HepG2 (cell line): ENCODE measurements around the gene RTRAF. TPM values are rescaled to one million over a fixed set of nuclear protein-coding genes. Genes with fewer than 3 reads are reported as not detected.

Experiments
- ATAC-seq: fragments of 200-7000 bp; cut with Tn5 transposase; 3 replicates; pipeline ENCODE4 v1.9.1; 2020; ENCODE audit warnings: mild to moderate bottlenecking, moderate library complexity
- BruUV-seq: library from RNA; stranded (reverse); fragments of 400-500 nt; replicated peaks from 2 replicates; lab custom pipeline; 2021; lab: Mats Ljungman, UMichigan
- CTCF ChIA-PET: fragments of 300-600 bp; formaldehyde crosslinking; extraction: SDS; loops from one replicate; lab custom pipeline; 2021; ENCODE audit warnings: low total read pairs, inconsistent platforms, low intra/inter-chr PET ratio; lab: Yijun Ruan, JAX
- POLR2A ChIA-PET: fragments of 350-600 bp; sonication (Branson Sonifier 250); formaldehyde crosslinking; loops from one replicate; lab custom pipeline; 2020; ENCODE audit warnings: antibody characterized with exemption, inconsistent platforms; lab: Yijun Ruan, JAX
- DNase-seq: peaks from one replicate; pipeline ENCODE4 v3.0.0-alpha.2; 2015; ENCODE audit warnings: low spot score
- FAIRE-seq: peaks from 3 replicates; lab custom pipeline; 2011; peaks lifted over from hg19 to GRCh38; lab: Jason Lieb, UNC
- H2AFZ ChIP-seq: one replicate; pipeline ENCODE4 v1.6.1; 2011; ENCODE audit warnings: low read length, inconsistent platforms
- H3K27ac ChIP-seq: fragments of 300-600 bp; 3 replicates; pipeline ENCODE4 v1.8.0; 2011; ENCODE audit warnings: mixed run types, mild to moderate bottlenecking, mixed read lengths, low read length, inconsistent platforms; ENCODE audit not compliant: insufficient read depth; ENCODE audit errors: extremely low read length
- H3K27me3 ChIP-seq, 2 experiments: fragments of 200-600 bp in 1 of 2; 2 replicates in 1 of 2; 3 replicates in 1 of 2; pipeline versions ENCODE4 v1.6.0 to v1.8.0; 2011; ENCODE audit warnings: low read length in 2 of 2, mild to moderate bottlenecking in 2 of 2, moderate library complexity in 2 of 2, inconsistent platforms in 1 of 2; ENCODE audit not compliant: insufficient read depth in 2 of 2, control insufficient read depth in 1 of 2
- H3K36me3 ChIP-seq, 2 experiments: fragments of 200-600 bp in 1 of 2; replicated peaks in 1 of 2; 2 replicates in 1 of 2; 3 replicates in 1 of 2; pipeline versions ENCODE4 v1.5.1 to v1.8.0; 2011; ENCODE audit warnings: low read length in 2 of 2, inconsistent platforms in 1 of 2; ENCODE audit not compliant: insufficient read depth in 2 of 2, control insufficient read depth in 1 of 2
- H3K4me1 ChIP-seq: 2 replicates; pipeline ENCODE4 v1.5.1; 2012; ENCODE audit warnings: low read length, inconsistent platforms; ENCODE audit not compliant: insufficient read depth
- H3K4me2 ChIP-seq: 2 replicates; pipeline ENCODE4 v1.6.0; 2011; ENCODE audit warnings: low read depth, low read length, inconsistent platforms
- H3K4me3 ChIP-seq, 3 experiments: fragments of 200-600 bp in 1 of 3; sonication (generic), shearing (Covaris generic) in 1 of 3; replicated peaks in 1 of 3; 2 replicates each; pipeline ENCODE4 v1.5.1; 2011 to 2016; ENCODE audit warnings: low read length in 3 of 3, inconsistent platforms in 2 of 3, low read depth in 2 of 3, mild to moderate bottlenecking in 2 of 3, control low read depth in 1 of 3, mixed read lengths in 1 of 3; ENCODE audit not compliant: insufficient read depth in 1 of 3
- H3K79me2 ChIP-seq: one replicate; pipeline ENCODE4 v1.6.1; 2011; ENCODE audit warnings: low read length, inconsistent platforms; ENCODE audit not compliant: insufficient read depth
- H3K9ac ChIP-seq: 2 replicates; pipeline ENCODE4 v1.6.0; 2011; ENCODE audit warnings: mild to moderate bottlenecking, low read depth, low read length, inconsistent platforms; ENCODE audit not compliant: insufficient read depth
- H3K9me3 ChIP-seq: 2 replicates; pipeline ENCODE4 v1.5.1; 2012; ENCODE audit warnings: mild to moderate bottlenecking, low read length
- H4K20me1 ChIP-seq: 2 replicates; pipeline ENCODE4 v1.6.0; 2011; ENCODE audit warnings: inconsistent platforms, mild to moderate bottlenecking, low read length, moderate library complexity; ENCODE audit not compliant: insufficient read depth
- BHLHE40 ChIP-seq: IDR thresholded peaks from 2 replicates; pipeline ENCODE4 v1.6.1; 2011; ENCODE audit warnings: low read length, improper control_type of control experiment
- CREB3 ChIP-seq: sonication (generic); formaldehyde crosslinking; IDR thresholded peaks from 2 replicates; pipeline ENCODE4 v1.5.0; 2020; ENCODE audit warnings: missing genetic modification reagents
- FOXO1 ChIP-seq: sonication (generic); formaldehyde crosslinking; IDR thresholded peaks from 2 replicates; pipeline ENCODE4 v1.4.0; 2020; ENCODE audit warnings: missing genetic modification reagents
- HBP1 ChIP-seq: IDR thresholded peaks from 2 replicates; pipeline ENCODE4 v1.6.1; 2016; ENCODE audit warnings: low read depth, control low read depth
- HDAC2 ChIP-seq: sonication (generic); formaldehyde crosslinking; IDR thresholded peaks from 2 replicates; pipeline ENCODE4 v1.4.0; 2020; ENCODE audit warnings: missing genetic modification reagents
- HNRNPL ChIP-seq: fragments of 200-400 bp; formaldehyde crosslinking; IDR thresholded peaks from 2 replicates; pipeline ENCODE4 v1.6.1; 2017; ENCODE audit warnings: mild to moderate bottlenecking, low read depth, low read length
- HOXA5 ChIP-seq: sonication (generic); formaldehyde crosslinking; IDR thresholded peaks from 2 replicates; pipeline ENCODE4 v1.4.0; 2020; ENCODE audit warnings: missing genetic modification reagents
- HOXD1 ChIP-seq: sonication (generic); formaldehyde crosslinking; IDR thresholded peaks from 2 replicates; pipeline ENCODE4 v1.5.0; 2020; ENCODE audit warnings: missing genetic modification reagents
- MTF2 ChIP-seq: sonication (generic); formaldehyde crosslinking; IDR thresholded peaks from 2 replicates; pipeline ENCODE4 v1.5.0; 2020; ENCODE audit warnings: missing genetic modification reagents, borderline replicate concordance
- MYPOP ChIP-seq: sonication (generic); formaldehyde crosslinking; IDR thresholded peaks from 2 replicates; pipeline ENCODE4 v1.8.1; 2023; ENCODE audit warnings: mild to moderate bottlenecking, moderate library complexity, missing genetic modification reagents
- NR2C2 ChIP-seq: sonication (generic); formaldehyde crosslinking; IDR thresholded peaks from 2 replicates; pipeline ENCODE4 v1.4.0; 2020; ENCODE audit warnings: missing genetic modification reagents, mild to moderate bottlenecking, moderate library complexity, borderline replicate concordance
- RXRA ChIP-seq: sonication (generic); formaldehyde crosslinking; IDR thresholded peaks from 2 replicates; pipeline ENCODE4 v1.5.1; 2020; ENCODE audit warnings: missing genetic modification reagents
- TEF ChIP-seq: sonication (generic); formaldehyde crosslinking; IDR thresholded peaks from 2 replicates; pipeline ENCODE4 v1.5.0; 2020; ENCODE audit warnings: missing genetic modification reagents
- ZEB1 ChIP-seq: IDR thresholded peaks from 2 replicates; pipeline ENCODE4 v1.6.1; 2012; ENCODE audit warnings: mild to moderate bottlenecking, low read depth, inconsistent platforms; ENCODE audit not compliant: insufficient replicate concordance
- ZNF136 ChIP-seq: sonication (generic); formaldehyde crosslinking; IDR thresholded peaks from 2 replicates; pipeline ENCODE4 v1.8.1; 2022; ENCODE audit warnings: low read depth, mild to moderate bottlenecking, moderate library complexity, missing genetic modification reagents
- ZNF296 ChIP-seq: sonication (generic); formaldehyde crosslinking; conservative IDR thresholded peaks from 2 replicates; pipeline ENCODE4 v1.5.0; 2020; ENCODE audit warnings: mild to moderate bottlenecking, missing genetic modification reagents
- ZNF33B ChIP-seq: sonication (generic); formaldehyde crosslinking; IDR thresholded peaks from 2 replicates; pipeline ENCODE4 v1.5.1; 2020; ENCODE audit warnings: mild to moderate bottlenecking, missing genetic modification reagents
- ZNF547 ChIP-seq: sonication (generic); formaldehyde crosslinking; IDR thresholded peaks from 2 replicates; pipeline ENCODE4 v1.5.1; 2020; ENCODE audit warnings: mild to moderate bottlenecking, missing genetic modification reagents
- ZNF720 ChIP-seq: sonication (generic); formaldehyde crosslinking; IDR thresholded peaks from 2 replicates; pipeline ENCODE4 v1.4.0; 2020; ENCODE audit warnings: missing genetic modification reagents
- ZNF891 ChIP-seq: sonication (generic); formaldehyde crosslinking; IDR thresholded peaks from 2 replicates; pipeline ENCODE4 v1.5.0; 2020; ENCODE audit warnings: mild to moderate bottlenecking, missing genetic modification reagents
- WGBS: methylation state at CpG from one replicate; pipeline ENCODE4 v1.1.6; 2017; ENCODE audit warnings: low lambda C conversion rate; 5-methylcytosine and 5-hydroxymethylcytosine counted together
- in situ Hi-C: cut with HindIII; loops from 2 replicates; pipeline ENCODE4 v1.10.0; 2017; ENCODE audit warnings: low pct_unique_long_range_greater_than_20kb; ENCODE audit not compliant: extremely low pct_ligation_motif_present
- intact Hi-C: fragments of 100-400 bp; cut with micrococcal nuclease; formaldehyde crosslinking; loops from one replicate; pipeline ENCODE4 v1.10.0; 2022; ENCODE audit not compliant: unreplicated experiment
- polyA plus RNA-seq, 8 experiments: library from polyadenylated mRNA; depleted of rRNA in 3 of 8; stranded (reverse) in 7 of 8; unstranded in 1 of 8; fragments of >200 nt; fragmentation: Illumina TruSeq in 4 of 8; extraction: Trizol in 4 of 8; gene quantifications; 2 replicates each; pipeline versions ENCODE4 v1.2.1 to v1.2.3, GENCODE V29; 2011 to 2016; ENCODE audit warnings: low read depth in 4 of 8, missing spikeins in 1 of 8, mixed read lengths in 1 of 8; ENCODE audit not compliant: insufficient read depth in 1 of 8
- total RNA-seq, 5 experiments: library from RNA; depleted of rRNA; stranded (reverse); fragments of >200 nt; fragmentation: Illumina TruSeq; extraction: Trizol; gene quantifications; 2 replicates each; pipeline ENCODE4 v1.2.3, GENCODE V29; 2016; ENCODE audit warnings: low read depth in 1 of 5

Gene RTRAF
- total and polyA plus RNA-seq, 2 of the 13 experiments (the other 11 are each of a cell fraction or from before 2014, with no cell fraction given) = 137 to 258 TPM

- no peak overlapping the region for H3K9ac ChIP-seq
- TF ChIP-seq CREB3 (CRISPR knock-in tag) (no peak), ZEB1 (no peak), ZNF547 (no peak), FOXO1 (no peak), HBP1 (no peak), HOXD1 (CRISPR knock-in tag) (no peak), ZNF891 (CRISPR knock-in tag) (no peak), MTF2 (CRISPR knock-in tag) (no peak), HDAC2 (no peak), ZNF720 (CRISPR knock-in tag) (no peak), HOXA5 (no peak), ZNF296 (CRISPR knock-in tag) (no peak), ZNF33B (CRISPR knock-in tag) (no peak), NR2C2 (no peak), HNRNPL (no peak), BHLHE40 (no peak), ZNF136 (CRISPR knock-in tag) (no peak), RXRA (CRISPR knock-in tag) (no peak), MYPOP (no peak), TEF (CRISPR knock-in tag) (no peak)
- ATAC-seq (no peak), DNase-seq (no peak), FAIRE-seq (no peak)
- no peaks in the 10 kb centered on the region for H3K27me3 ChIP-seq
- no TSS peak for BruUV-seq
- H2AFZ ChIP-seq = no peak overlapping the region
- H3K9me3 ChIP-seq = peaks cover 14% of the 10 kb centered on the region; the same call in 1 of the 2 replicates
- no peaks in the 10 kb centered on the region for H3K79me2 ChIP-seq
- H3K4me2 ChIP-seq = no peak overlapping the region
- intact Hi-C loops = no loop called here
- H3K27ac ChIP-seq = no peak overlapping the region
- no peaks in the 10 kb centered on the region for H4K20me1 ChIP-seq
- in situ Hi-C loops = no loop called here
- H3K4me1 ChIP-seq = no peaks in the 10 kb centered on the region
- CTCF ChIA-PET = no interaction called here
- 0% methylated on average over 1 of the region's 1 CpG for WGBS
- POLR2A ChIA-PET = no interaction called here
- no peak overlapping the region for H3K4me3 ChIP-seq
- no peaks in the 10 kb centered on the region for H3K36me3 ChIP-seq
Observed at GRCh38 chr14:51959928-51960327, 29.4 kb upstream of the RTRAF start.
